Liver (tissue), 9 donors: ENCODE measurements around the gene CPA1. TPM values are rescaled to one million over a fixed set of nuclear protein-coding genes. Genes with fewer than 3 reads are reported as not detected.

Experiments used
- DNase-seq: peaks from one replicate; pipeline ENCODE4 v3.0.0-alpha.2; 2017; ENCODE audit warnings: low spot score
- H3K27ac ChIP-seq, 2 donors: one replicate each; pipeline ENCODE4 v1.7.0; 2013; ENCODE audit warnings: inconsistent platforms in 2 of 2, low read length in 2 of 2, control low read depth in 1 of 2, low read depth in 1 of 2, mild to moderate bottlenecking in 1 of 2
- H3K27me3 ChIP-seq, 4 donors: one replicate each; pipeline versions ENCODE4 v1.6.1 to v1.7.0; 2013; ENCODE audit warnings: low read length in 3 of 4, inconsistent platforms in 1 of 4, mild to moderate bottlenecking in 1 of 4, moderate library complexity in 1 of 4; ENCODE audit not compliant: control insufficient read depth in 4 of 4, insufficient read depth in 4 of 4
- H3K36me3 ChIP-seq, 4 donors: one replicate each; pipeline versions ENCODE4 v1.6.1 to v1.7.0; 2013; ENCODE audit warnings: low read length in 3 of 4, mild to moderate bottlenecking in 3 of 4, low read depth in 1 of 4, moderate library complexity in 1 of 4; ENCODE audit not compliant: control insufficient read depth in 4 of 4, insufficient read depth in 3 of 4
- H3K4me1 ChIP-seq, 4 donors: one replicate each; pipeline versions ENCODE4 v1.6.1 to v1.7.0; 2013; ENCODE audit warnings: low read length in 3 of 4, mild to moderate bottlenecking in 3 of 4, moderate library complexity in 1 of 4; ENCODE audit not compliant: control insufficient read depth in 4 of 4, insufficient read depth in 4 of 4
- H3K4me3 ChIP-seq, 3 donors: one replicate each; pipeline versions ENCODE4 v1.6.1 to v1.7.0; 2013; ENCODE audit warnings: low read length in 3 of 3, control low read depth in 1 of 3, low read depth in 1 of 3, mild to moderate bottlenecking in 1 of 3
- H3K9ac ChIP-seq, 2 donors: one replicate each; pipeline ENCODE4 v1.7.0; 2013; ENCODE audit warnings: low read length in 2 of 2, mild to moderate bottlenecking in 2 of 2, moderate library complexity in 2 of 2, control low read depth in 1 of 2, low read depth in 1 of 2
- H3K9me3 ChIP-seq, 4 donors: one replicate each; pipeline versions ENCODE4 v1.6.1 to v1.7.0; 2013; ENCODE audit warnings: low read length in 3 of 4; ENCODE audit not compliant: control insufficient read depth in 4 of 4
- CTCF ChIP-seq: fragments of 150-350 bp; IDR thresholded peaks from 2 replicates; pipeline ENCODE4 v1.5.1; 2017; ENCODE audit warnings: improper control_type of control experiment, low read depth, low read length; ENCODE audit not compliant: missing input control
- EGR1 ChIP-seq, 2 donors: IDR thresholded peaks; 2 replicates each; pipeline ENCODE4 v1.6.1; 2016 to 2018; ENCODE audit warnings: antibody characterized with exemption in 2 of 2, low read depth in 2 of 2
- FOXA1 ChIP-seq: IDR thresholded peaks from 2 replicates; pipeline ENCODE4 v1.6.1; 2016; ENCODE audit warnings: antibody characterized with exemption
- FOXA2 ChIP-seq: IDR thresholded peaks from 2 replicates; pipeline ENCODE4 v1.6.1; 2016; ENCODE audit warnings: antibody characterized with exemption
- HNF4G ChIP-seq: IDR thresholded peaks from 2 replicates; pipeline ENCODE4 v1.6.1; 2016; ENCODE audit warnings: antibody characterized with exemption
- JUND ChIP-seq, 2 donors: IDR thresholded peaks; 2 replicates each; pipeline ENCODE4 v1.6.1; 2016; ENCODE audit warnings: antibody characterized with exemption in 2 of 2
- NR2F2 ChIP-seq: IDR thresholded peaks from 2 replicates; pipeline ENCODE4 v1.6.1; 2016; ENCODE audit warnings: antibody characterized with exemption
- REST ChIP-seq: IDR thresholded peaks from 2 replicates; pipeline ENCODE4 v1.6.1; 2016; ENCODE audit warnings: antibody characterized with exemption, mild to moderate bottlenecking
- RXRA ChIP-seq, 2 donors: IDR thresholded peaks; 2 replicates each; pipeline ENCODE4 v1.6.1; 2017 to 2018; ENCODE audit warnings: antibody characterized with exemption in 2 of 2, mild to moderate bottlenecking in 1 of 2
- SP1 ChIP-seq: IDR thresholded peaks from 2 replicates; pipeline ENCODE4 v1.6.1; 2018; ENCODE audit warnings: antibody characterized with exemption, mild to moderate bottlenecking
- TAF1 ChIP-seq: conservative IDR thresholded peaks from 2 replicates; pipeline ENCODE4 v1.6.1; 2016; ENCODE audit warnings: antibody characterized with exemption, mild to moderate bottlenecking
- YY1 ChIP-seq: IDR thresholded peaks from 2 replicates; pipeline ENCODE4 v1.6.1; 2016; ENCODE audit warnings: antibody characterized with exemption, mild to moderate bottlenecking
- ZBTB33 ChIP-seq: IDR thresholded peaks from 2 replicates; pipeline ENCODE4 v1.6.1; 2016; ENCODE audit warnings: antibody characterized with exemption
- WGBS: extraction: QIAGEN DNeasy Blood & Tissue Kit; methylation state at CpG from one replicate; pipeline ENCODE4 v1.1.7; 2013; 5-methylcytosine and 5-hydroxymethylcytosine counted together
- polyA plus RNA-seq, 2 donors: library from polyadenylated mRNA; stranded (reverse) in 1 of 2; unstranded in 1 of 2; fragments of 200-250 nt in 1 of 2; fragments of >200 nt in 1 of 2; fragmentation: Nextera tagmentation in 1 of 2; extraction: Ambion mirVana in 1 of 2; gene quantifications; one replicate each; pipeline versions ENCODE4 v1.2.1 to v1.2.3, GENCODE V29; 2013 to 2015
- total RNA-seq, 2 donors: library from RNA; depleted of rRNA; stranded (reverse); fragments of >200 nt; gene quantifications; one replicate each; pipeline ENCODE4 v1.2.3, GENCODE V29; 2014
- donor health status: healthy.
- donor health status: healthy.
- donor health status: healthy.
- donor health status: healthy.
- donor health status: healthy.

Gene CPA1
- total and polyA plus RNA-seq, 4 donors = 0.07 to 0.42 TPM; not detected in 2

- TF ChIP-seq REST (no peak), FOXA1 (no peak), TAF1 (no peak), ZBTB33 (no peak), YY1 (no peak), RXRA (IDR thresholded peaks at IDR 0.05) (no peak), SP1 (no peak), HNF4G (no peak), JUND (IDR thresholded peaks at IDR 0.05) (no peak), FOXA2 (no peak), CTCF (no peak), EGR1 (IDR thresholded peaks at IDR 0.05; ENCODE audit: low read depth in 2 of 2) (no peak)
- 63% methylated on average over 1 of the region's 1 CpG for WGBS
- Histone ChIP-seq H3K36me3 (no peaks in the 10 kb centered on the region), H3K9me3 (no peaks in the 10 kb centered on the region), H3K4me1 (no peaks in the 10 kb centered on the region), H3K4me3 (no peak overlapping the region), H3K27ac (no peak overlapping the region), H3K9ac (no peak overlapping the region), H3K27me3 (no peaks in the 10 kb centered on the region)
- no peak for DNase-seq
Observed at GRCh38 chr7:130430115-130430514, 49.8 kb downstream of the CPA1 start.

- 68% methylated on average over 5 of the region's 5 CpGs for WGBS
- no peak overlapping the region for H3K27ac ChIP-seq
- no peak overlapping the region for H3K9ac ChIP-seq
Observed at GRCh38 chr7:130430841-130431666, 50.8 kb downstream of the CPA1 start.

More at GRCh38 chr7:130430841-130431666, 50.8 kb downstream of the CPA1 start:
- no peaks in the 10 kb centered on the region for H3K27me3 ChIP-seq
- no peak for TF ChIP-seq EGR1 (IDR thresholded peaks at IDR 0.05; ENCODE audit: low read depth in 2 of 2)
- TF ChIP-seq NR2F2 = no peak
- H3K4me1 ChIP-seq = no peaks in the 10 kb centered on the region
- no peak for DNase-seq
- H3K4me3 ChIP-seq = peak overlapping the region in 1 of 3 donors; percentile 8
- no peaks in the 10 kb centered on the region for H3K36me3 ChIP-seq
- H3K9me3 ChIP-seq = no peaks in the 10 kb centered on the region
